ENCODE results near the gene UQCC5.

Gene UQCC5

DNA sequence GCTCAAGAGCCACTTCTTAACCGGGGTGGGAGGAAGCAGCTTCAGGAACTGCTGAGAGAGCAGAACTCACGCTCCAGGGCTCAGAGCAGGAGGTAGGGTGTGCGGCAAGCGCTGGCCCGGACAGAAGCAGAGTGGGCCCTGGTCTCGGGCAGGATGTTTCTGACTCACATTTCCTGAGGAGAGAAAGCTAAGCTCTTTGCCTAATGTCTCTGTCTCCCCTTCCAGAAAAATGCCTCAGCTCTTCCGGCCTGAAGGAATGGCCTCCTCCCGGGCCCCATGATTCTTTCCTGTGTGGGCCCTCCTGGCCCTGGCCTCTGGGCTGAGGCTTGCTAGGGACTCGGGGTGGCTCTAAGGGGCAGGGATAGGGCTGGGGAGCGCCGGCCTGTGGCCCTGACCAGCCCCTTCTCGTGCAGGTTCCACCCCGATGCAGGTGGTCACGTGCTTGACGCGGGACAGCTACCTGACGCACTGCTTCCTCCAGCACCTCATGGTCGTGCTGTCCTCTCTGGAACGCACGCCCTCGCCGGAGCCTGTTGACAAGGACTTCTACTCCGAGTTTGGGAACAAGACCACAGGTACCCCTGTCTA is 45.4 kb upstream of the UQCC5 start:
- Histone ChIP-seq H3K27ac (replicated peaks) (no peak overlapping the region), H3K4me3 (replicated peaks; ENCODE audit: insufficient read depth, low read length) (no peak overlapping the region), H3K27me3 (ENCODE audit: insufficient read depth, poor library complexity, severe bottlenecking) (no peaks in the 10 kb centered on the region)
- TF ChIP-seq GABPA (IDR thresholded peaks at IDR 0.05; ENCODE audit: low read depth) (no peak), CTCF (IDR thresholded peaks at IDR 0.05; ENCODE audit: insufficient read depth, low read length) (no peak), REST (IDR thresholded peaks at IDR 0.05; ENCODE audit: insufficient replicate concordance, low read depth) (no peak), SPI1 (IDR thresholded peaks at IDR 0.05; ENCODE audit: borderline replicate concordance, low read depth) (no peak), POLR2AphosphoS5 (IDR thresholded peaks at IDR 0.05; ENCODE audit: low read depth) (no peak)
- no peak for DNase-seq (ENCODE audit: low read depth in 1 of 2, low spot score in 1 of 2)

DNA sequence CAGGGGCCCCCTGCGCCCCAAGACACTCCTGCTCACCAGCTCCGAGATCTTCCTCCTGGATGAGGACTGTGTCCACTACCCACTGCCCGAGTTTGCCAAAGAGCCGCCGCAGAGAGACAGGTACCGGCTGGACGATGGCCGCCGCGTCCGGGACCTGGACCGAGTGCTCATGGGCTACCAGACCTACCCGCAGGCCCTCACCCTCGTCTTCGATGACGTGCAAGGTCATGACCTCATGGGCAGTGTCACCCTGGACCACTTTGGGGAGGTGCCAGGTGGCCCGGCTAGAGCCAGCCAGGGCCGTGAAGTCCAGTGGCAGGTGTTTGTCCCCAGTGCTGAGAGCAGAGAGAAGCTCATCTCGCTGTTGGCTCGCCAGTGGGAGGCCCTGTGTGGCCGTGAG is 44.3 kb upstream of the UQCC5 start:
- no peaks in the 10 kb centered on the region for H3K27me3 ChIP-seq (ENCODE audit: insufficient read depth, poor library complexity, severe bottlenecking)
- TF ChIP-seq REST (IDR thresholded peaks at IDR 0.05; ENCODE audit: insufficient replicate concordance, low read depth) = no peak
- TF ChIP-seq SPI1 (IDR thresholded peaks at IDR 0.05; ENCODE audit: borderline replicate concordance, low read depth) = no peak
- no peak for TF ChIP-seq CTCF (IDR thresholded peaks at IDR 0.05; ENCODE audit: insufficient read depth, low read length)
- TF ChIP-seq GABPA (IDR thresholded peaks at IDR 0.05; ENCODE audit: low read depth) = no peak
- TF ChIP-seq POLR2AphosphoS5 (IDR thresholded peaks at IDR 0.05; ENCODE audit: low read depth) = no peak
- H3K27ac ChIP-seq (replicated peaks) = no peak overlapping the region
- no peak overlapping the region for H3K4me3 ChIP-seq (replicated peaks; ENCODE audit: insufficient read depth, low read length)
- no peak for DNase-seq (ENCODE audit: low read depth in 1 of 2, low spot score in 1 of 2)

DNA sequence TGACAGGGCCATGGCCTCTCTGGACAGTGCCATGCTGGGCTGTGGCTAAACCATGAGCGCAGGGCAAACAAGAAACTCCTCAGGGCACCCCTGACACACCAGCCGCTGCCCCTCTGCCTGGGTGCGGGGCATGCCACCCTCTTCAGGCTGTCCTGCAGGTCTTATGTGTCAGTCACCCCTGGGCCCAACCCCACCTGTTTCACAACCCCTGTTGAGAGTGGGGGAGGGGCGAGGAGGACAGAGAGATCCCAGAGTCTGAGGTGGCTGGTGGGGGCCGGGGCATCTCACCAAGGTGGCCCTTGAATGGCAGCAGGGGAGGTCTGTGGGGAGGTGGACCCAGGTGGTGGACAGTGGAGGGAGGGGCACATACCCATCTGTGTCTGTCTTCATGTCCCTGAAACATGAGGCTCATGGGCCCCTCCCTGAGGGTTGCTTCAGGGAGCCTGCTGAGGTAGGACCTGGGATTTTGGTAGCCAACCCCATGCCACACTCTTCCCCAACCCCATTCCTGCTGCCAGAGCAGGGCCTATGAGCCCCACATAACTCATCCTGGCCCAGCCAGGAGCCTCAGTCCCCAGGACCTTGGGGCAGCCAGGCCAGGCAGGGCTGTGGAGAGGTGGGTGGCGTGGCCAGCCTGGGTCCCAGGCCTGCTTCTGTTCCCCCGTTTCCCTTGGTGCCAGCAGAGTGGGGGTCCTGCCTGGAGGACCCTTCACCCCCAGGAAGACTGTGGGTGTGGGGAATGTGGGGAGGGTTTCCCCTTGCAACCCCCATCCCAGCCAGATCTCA is 43.0 kb upstream of the UQCC5 start:
- no peak overlapping the region for H3K27ac ChIP-seq (replicated peaks)
- TF ChIP-seq SPI1 (IDR thresholded peaks at IDR 0.05; ENCODE audit: borderline replicate concordance, low read depth) (no peak), GABPA (IDR thresholded peaks at IDR 0.05; ENCODE audit: low read depth) (no peak), POLR2AphosphoS5 (IDR thresholded peaks at IDR 0.05; ENCODE audit: low read depth) (0 out of 2 replicates have a peak, but pooled peaks have one; percentile 16), CTCF (IDR thresholded peaks at IDR 0.05; ENCODE audit: insufficient read depth, low read length) (no peak)

More for the DNA sequence above, 43.0 kb upstream of the UQCC5 start:
- Histone ChIP-seq H3K4me3 (replicated peaks; ENCODE audit: insufficient read depth, low read length) (no peak overlapping the region), H3K27me3 (ENCODE audit: insufficient read depth, poor library complexity, severe bottlenecking) (no peaks in the 10 kb centered on the region)
- DNase-seq (ENCODE audit: low read depth in 1 of 2, low spot score in 1 of 2) = no peak

Data from HL-60 (cell line).